Motor neuron (in vitro differentiated cells): ENCODE results near the gene DNAH5. TPM values are rescaled to one million over a fixed set of nuclear protein-coding genes. Genes with fewer than 3 reads are reported as not detected.

Source experiments
- ATAC-seq, 8 experiments: fragments of 200-7000 bp; cut with Tn5 transposase; replicated peaks in 6 of 8; 2 replicates each; pipeline ENCODE4 v1.8.0; 2021; ENCODE audit warnings: mild to moderate bottlenecking in 8 of 8, moderate library complexity in 8 of 8
- H3K27ac ChIP-seq, 2 donors: fragments of 250-450 bp; sonication (Bioruptor Pico); 2 replicates each; pipeline ENCODE4 v1.9.0; 2021; ENCODE audit warnings: antibody characterized with exemption in 2 of 2, mild to moderate bottlenecking in 2 of 2, moderate library complexity in 1 of 2
- H3K4me1 ChIP-seq, 2 donors: fragments of 250-450 bp; sonication (Bioruptor Pico); replicated peaks in 1 of 2; 2 replicates each; pipeline ENCODE4 v1.6.1; 2021; ENCODE audit warnings: antibody characterized with exemption in 2 of 2, mild to moderate bottlenecking in 2 of 2, moderate library complexity in 1 of 2
- H3K4me3 ChIP-seq, 5 donors: fragments of 250-450 bp; sonication (Bioruptor Pico); 2 replicates each; pipeline ENCODE4 v1.9.0; 2021; ENCODE audit warnings: antibody characterized with exemption in 5 of 5, mild to moderate bottlenecking in 5 of 5, moderate library complexity in 4 of 5
- WGBS, 10 experiments: fragments of 450-650 bp; shearing (Covaris generic); methylation state at CpG; one replicate each; pipeline ENCODE4 v1.0.0; 2022; 5-methylcytosine and 5-hydroxymethylcytosine counted together
- in situ Hi-C, 9 experiments: fragments of 400-800 bp; cut with MboI; loops; one replicate each; pipeline ENCODE4 v1.15.0; 2021; ENCODE audit warnings: low sequenced_read_pairs in 9 of 9, low pct_unique_long_range_greater_than_20kb in 2 of 9; ENCODE audit not compliant: unreplicated experiment in 9 of 9
- total RNA-seq, 8 experiments: library from RNA; unstranded; fragments of 300-600 nt; gene quantifications; 2 replicates each; pipeline versions ENCODE4 v1.2.3 to v1.2.4, GENCODE V29; 2022

The DNAH5 gene
- total RNA-seq, 8 experiments from 2014 or later = 0.09 to 5.6 (median 0.31) TPM; not detected in 1

DNA sequence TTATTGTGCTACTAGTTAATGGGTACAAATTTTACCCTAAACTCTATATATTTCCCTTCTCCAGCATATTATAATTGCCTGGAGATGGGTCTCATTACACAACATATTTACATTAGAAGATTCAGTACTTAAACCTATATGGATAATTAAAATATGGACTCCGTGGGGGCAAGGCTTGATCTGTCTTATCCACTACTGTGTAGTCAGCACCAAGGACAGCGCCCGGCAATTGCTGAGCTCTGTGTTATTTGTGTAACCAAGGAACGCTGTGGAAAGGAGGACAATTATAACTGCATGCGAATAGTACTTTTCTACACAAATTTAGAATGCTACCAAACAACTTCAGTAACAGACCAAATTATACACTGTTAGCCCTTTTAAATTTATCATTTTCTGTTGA is 77.7 kb downstream of the DNAH5 start:
- H3K4me1 ChIP-seq = peaks cover 4 to 6% of the 10 kb centered on the region in 2 donors
- no peak overlapping the region for H3K27ac ChIP-seq
- in situ Hi-C loops = no loop called here
- WGBS, 10 experiments = 20 to 72% (median 34%) methylated on average over 1 to 5 of the region's 5 CpGs; no CpG with 5 or more reads in 2 of the 10 experiments
- H3K4me3 ChIP-seq = no peak overlapping the region
- peak in 4 of 8 experiments; percentile 54 to 78 (median 58) for ATAC-seq

DNA sequence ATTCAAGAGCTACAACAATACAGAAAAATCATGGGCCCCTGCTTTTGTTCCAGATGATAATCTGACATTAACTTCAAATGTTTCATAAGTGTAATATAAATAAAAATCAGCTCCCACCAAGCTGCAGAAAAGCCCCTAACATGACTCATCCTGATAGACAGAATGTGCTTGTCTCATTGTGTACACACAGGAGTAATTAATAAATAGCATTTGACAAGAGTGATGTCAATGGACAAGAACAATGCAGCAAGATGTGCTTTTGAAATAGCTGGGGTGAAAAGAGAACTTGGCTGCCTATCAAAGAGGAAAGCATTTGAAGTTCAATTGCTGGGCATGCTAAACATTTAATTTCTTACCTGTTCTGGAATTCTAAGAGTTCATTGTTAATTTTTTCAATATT is 79.2 kb downstream of the DNAH5 start:
- in situ Hi-C loops = no loop called here
- H3K4me1 ChIP-seq = peaks cover 4 to 7% of the 10 kb centered on the region in 2 donors
- H3K4me3 ChIP-seq = no peak overlapping the region
- no peak overlapping the region for H3K27ac ChIP-seq
- ATAC-seq = peak in 5 of 8 experiments; percentile 79 to 95 (median 81)

DNA sequence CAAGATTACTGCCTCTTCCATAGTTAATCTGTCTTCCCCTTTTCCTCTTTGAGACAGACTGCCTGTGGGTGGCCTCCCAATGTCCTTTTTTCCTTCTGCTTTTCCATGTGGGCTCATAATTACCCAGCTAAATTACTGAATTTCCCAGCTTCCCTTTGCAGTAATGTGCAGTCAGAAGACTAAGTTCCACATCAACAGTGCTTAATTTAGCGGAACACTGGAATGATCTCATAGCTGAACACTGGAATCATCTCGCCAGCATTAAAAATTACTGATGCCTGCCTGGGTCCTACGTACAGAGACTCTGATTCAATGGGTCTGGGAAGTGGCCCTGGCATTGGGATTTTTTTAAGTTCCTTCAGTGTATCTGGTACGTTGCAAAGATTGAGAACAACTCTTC is 84.3 kb downstream of the DNAH5 start:
- WGBS, 10 experiments = 0 to 88% (median 55%) methylated on average over 1 to 4 of the region's 4 CpGs; no CpG with 5 or more reads in 3 of the 10 experiments
- ATAC-seq = peak in 5 of 8 experiments; percentile 85 to 93 (median 87)
- peak overlapping the region; percentile 32 to 73 for H3K27ac ChIP-seq
- H3K4me3 ChIP-seq = peak overlapping the region in 2 of 5 donors; percentile 14 to 26
- peaks cover 13 to 15% of the 10 kb centered on the region in 2 donors for H3K4me1 ChIP-seq
- in situ Hi-C loops = no loop called here

DNA sequence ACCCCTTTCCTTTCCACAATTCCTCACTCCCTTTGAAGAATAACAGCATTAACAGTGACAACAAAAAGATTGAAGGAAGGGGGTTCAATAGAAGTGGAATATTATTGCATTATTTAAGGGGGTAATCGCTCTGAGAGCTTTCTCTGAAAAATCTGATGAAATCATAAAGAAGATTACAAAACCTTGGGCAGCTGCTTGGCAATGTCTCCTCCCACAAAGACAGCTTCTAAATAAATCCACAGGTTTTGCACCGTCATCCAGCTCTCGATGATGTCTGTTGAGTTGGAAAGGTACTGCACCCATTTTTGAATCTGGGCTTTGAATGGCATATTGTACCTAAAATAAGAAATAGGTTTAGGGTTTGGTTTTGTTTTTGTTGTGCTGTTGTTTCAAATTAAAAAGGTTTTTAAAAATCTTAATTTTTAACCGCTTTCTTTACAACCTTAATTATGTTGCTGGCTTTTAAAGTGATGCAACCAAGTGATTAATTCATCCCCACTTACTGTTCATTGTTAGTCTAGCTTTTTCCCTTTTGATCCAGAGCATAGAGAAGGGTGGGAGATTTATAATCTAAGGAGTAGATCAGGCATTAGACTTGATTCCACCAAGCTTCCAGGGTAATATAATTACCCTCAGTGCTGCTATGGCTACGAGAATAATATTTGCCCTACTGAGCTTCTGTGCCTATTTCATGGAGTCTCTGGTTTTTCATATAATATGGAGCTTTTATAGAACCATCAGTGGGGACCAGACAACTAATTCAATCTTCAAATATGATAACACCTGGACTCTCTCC is 85.0 kb downstream of the DNAH5 start:
- 22 to 70% (median 52%) methylated on average over 1 to 5 of the region's 5 CpGs for whole genome bisulfite sequencing, 10 experiments
- in situ Hi-C loops = no loop called here
- Histone ChIP-seq H3K27ac (peak overlapping the region; percentile 32 to 73), H3K4me3 (peak overlapping the region in 1 of 5 donors; percentile 9), H3K4me1 (peaks cover 11 to 15% of the 10 kb centered on the region in 2 donors)
- peak in 5 of 8 experiments; percentile 61 to 84 (median 78) for ATAC-seq

DNA sequence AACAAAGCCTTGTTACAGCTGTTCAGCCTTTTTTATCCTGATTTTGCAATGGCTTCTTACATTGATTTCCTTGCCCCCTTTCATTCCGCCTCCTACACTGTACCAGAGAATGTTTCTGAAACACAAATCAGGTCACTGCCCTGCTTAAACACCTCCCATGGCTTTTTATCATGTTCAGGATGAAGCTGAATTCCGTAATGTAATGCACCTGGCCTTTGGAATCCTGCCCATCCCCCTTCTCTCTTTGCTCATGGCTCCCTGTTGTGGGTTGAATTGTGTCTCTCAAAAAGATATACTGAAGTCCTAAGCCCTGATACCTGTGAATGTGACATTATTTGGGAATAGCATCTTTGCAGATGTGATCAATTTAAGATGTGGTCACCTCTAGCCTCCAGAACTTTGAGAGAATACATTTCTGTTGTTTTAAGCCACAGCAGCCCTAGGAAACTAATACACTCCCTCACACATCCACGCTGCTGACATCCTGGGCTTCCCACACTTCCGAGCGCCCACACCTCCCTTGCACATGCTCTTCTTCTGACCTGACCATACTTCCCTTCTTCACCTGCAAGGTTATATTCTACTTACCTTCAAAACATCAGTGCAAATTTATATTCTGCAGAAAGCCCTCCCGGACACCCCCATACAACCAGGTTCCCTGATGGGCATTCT is 101.2 kb downstream of the DNAH5 start:
- H3K27ac ChIP-seq = no peak overlapping the region
- in situ Hi-C loops = no loop called here

DNA sequence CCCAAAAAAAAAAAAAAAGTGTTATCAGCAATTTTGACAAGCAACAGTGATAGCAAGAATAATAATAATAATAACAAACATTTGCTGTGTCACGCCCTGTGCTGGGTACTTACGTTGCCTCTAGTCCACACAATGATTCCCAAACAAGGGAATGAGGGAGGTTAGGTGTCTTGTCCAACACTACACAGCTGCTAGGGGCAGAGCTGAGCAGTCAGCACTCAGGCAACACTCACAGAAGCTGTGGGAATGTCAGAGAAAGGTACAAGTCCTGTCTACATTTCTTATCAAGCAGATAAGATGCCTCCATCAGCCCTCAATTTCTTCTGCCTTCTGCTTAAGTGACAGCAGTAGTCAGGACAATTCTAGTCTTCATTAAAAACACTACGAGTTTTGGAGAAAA is 111.0 kb downstream of the DNAH5 start:
- Histone ChIP-seq H3K27ac (no peak overlapping the region), H3K4me1 (no peaks in the 10 kb centered on the region), H3K4me3 (no peak overlapping the region)
- peak in 1 of 8 experiments; percentile 22 for ATAC-seq
- WGBS, 10 experiments = 0 to 92% (median 53%) methylated on average over 1 to 3 of the region's 3 CpGs; no CpG with 5 or more reads in 1 of the 10 experiments
- in situ Hi-C loops = no loop called here

More for the DNA sequence above, 101.2 kb downstream of the DNAH5 start:
- H3K4me3 ChIP-seq = no peak overlapping the region
- ATAC-seq = no peak
- 10 to 100% (median 83%) methylated on average over 1 to 5 of the region's 6 CpGs for WGBS, 10 experiments
- H3K4me1 ChIP-seq = peaks cover 0 to 7% of the 10 kb centered on the region in 2 donors

DNA sequence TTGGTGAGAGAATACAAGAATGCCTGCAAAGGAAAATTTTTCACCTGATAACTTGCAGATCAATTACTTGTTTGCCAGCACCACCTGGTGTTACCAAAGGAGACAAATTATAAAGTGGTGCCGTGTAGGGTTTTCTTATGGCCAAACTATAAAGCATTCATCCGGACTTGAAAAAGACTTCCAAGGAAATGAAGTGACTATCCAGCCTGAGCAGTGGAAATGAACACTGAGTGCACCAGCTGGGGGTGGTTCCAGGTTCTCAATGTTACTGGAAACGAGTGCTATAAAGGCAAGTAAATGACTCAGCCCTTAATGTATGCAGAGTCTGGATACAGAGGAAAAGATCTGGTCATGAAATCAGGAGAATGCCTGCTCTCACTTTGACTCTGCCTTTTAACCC is 113.1 kb downstream of the DNAH5 start:
- Histone ChIP-seq H3K4me3 (no peak overlapping the region), H3K4me1 (no peaks in the 10 kb centered on the region), H3K27ac (no peak overlapping the region)
- WGBS, 10 experiments = 0 to 67% (median 31%) methylated on average over 1 to 3 of the region's 3 CpGs; no CpG with 5 or more reads in 2 of the 10 experiments
- peak; percentile 29 to 99 (median 92) for ATAC-seq
- in situ Hi-C loops = no loop called here

DNA sequence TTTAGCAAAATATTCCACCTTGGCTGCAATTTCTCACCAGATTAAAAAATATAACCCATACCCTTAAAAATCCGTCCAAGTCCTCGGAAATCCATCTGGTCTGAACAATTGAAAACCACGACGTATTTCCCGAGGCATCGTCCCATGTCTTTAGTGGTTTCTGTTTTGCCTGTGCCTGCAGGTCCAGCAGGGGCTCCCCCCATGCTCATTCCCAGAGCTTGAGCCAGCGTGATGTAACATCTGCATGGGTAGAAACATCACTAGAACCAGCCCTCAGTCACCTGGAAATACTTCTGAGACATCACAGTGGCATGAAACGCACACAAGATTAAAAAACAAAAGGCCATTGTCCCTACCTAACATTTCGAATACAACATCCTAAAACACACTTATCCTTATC is 114.0 kb downstream of the DNAH5 start:
- Histone ChIP-seq H3K4me1 (no peaks in the 10 kb centered on the region), H3K27ac (no peak overlapping the region), H3K4me3 (no peak overlapping the region)
- ATAC-seq = no peak
- in situ Hi-C loops = no loop called here
- WGBS, 10 experiments = 0 to 97% (median 76%) methylated on average over 4 to 9 of the region's 9 CpGs; no CpG with 5 or more reads in 1 of the 10 experiments

DNA sequence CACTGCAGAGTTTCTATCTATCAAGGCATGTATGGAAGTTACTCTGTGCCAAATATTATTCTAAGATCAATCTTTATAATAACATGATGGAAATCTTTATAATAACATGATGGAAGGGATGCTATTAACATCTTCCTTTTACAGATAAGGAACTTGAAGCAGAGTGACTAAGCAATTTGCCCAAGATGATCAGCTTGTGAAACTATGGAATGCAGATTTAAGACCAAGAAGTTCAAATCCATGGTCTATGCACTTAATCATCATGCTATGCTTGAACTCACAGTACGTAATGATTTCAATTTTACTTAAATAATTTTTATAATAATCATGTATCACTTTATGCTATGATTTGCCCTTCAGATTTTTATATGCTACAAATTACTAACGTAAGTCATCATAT is 123.1 kb downstream of the DNAH5 start:
- no peak for ATAC-seq

DNA sequence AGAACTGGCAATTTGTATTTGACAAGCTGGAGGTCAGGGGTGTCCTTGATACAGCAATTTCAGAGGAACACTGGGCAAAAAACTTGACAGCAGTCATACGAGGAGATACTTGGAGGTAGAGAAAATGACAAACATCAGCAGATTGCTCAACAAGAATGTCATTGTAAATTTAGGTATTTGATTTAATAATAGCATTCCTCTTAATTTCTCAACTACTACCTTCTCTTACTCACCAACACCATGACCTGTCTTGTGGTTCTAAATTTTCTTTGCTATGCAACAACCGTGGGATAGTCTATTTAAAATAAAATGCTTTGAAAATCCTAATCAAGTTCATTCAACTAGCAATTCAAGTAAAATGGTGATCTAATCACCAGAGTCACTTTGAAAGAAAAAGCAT is 128.4 kb downstream of the DNAH5 start:
- Histone ChIP-seq H3K27ac (no peak overlapping the region), H3K4me1 (no peaks in the 10 kb centered on the region), H3K4me3 (no peak overlapping the region)
- in situ Hi-C loops = no loop called here
- no peak for ATAC-seq
- 17 to 100% (median 67%) methylated on average over 1 to 2 of the region's 2 CpGs for WGBS, 10 experiments

More for the DNA sequence above, 123.1 kb downstream of the DNAH5 start:
- WGBS, 10 experiments = 13 to 100% (median 90%) methylated on average over 1 to 2 of the region's 2 CpGs
- in situ Hi-C loops = no loop called here
- Histone ChIP-seq H3K27ac (no peak overlapping the region), H3K4me3 (no peak overlapping the region), H3K4me1 (no peaks in the 10 kb centered on the region)

DNA sequence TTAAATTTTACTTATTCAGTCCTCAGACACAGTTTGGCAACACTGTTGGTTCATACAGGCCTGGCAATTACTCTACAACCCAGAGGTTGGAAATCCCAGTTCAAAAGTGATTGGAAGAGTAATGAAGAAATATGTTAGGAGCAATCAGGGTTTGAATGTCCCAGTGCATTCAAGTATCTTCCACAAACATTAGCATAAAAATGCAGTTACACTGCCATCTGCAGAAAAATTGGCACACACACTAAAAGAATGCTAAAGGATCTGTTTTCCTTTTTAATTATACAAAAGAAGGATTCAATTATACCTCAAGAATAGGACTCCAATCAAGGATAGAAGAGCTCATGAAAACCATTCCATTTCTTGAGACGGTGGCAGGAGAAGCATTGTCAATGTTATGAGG is 130.2 kb downstream of the DNAH5 start:
- ATAC-seq = peak in 2 of 8 experiments; percentile 31 to 57
- H3K4me3 ChIP-seq = no peak overlapping the region
- in situ Hi-C loops = no loop called here
- WGBS, 10 experiments = 0 to 71% (median 14%) methylated on average over 1 of the region's 1 CpG; no CpG with 5 or more reads in 6 of the 10 experiments
- H3K4me1 ChIP-seq = no peaks in the 10 kb centered on the region
- H3K27ac ChIP-seq = no peak overlapping the region

DNA sequence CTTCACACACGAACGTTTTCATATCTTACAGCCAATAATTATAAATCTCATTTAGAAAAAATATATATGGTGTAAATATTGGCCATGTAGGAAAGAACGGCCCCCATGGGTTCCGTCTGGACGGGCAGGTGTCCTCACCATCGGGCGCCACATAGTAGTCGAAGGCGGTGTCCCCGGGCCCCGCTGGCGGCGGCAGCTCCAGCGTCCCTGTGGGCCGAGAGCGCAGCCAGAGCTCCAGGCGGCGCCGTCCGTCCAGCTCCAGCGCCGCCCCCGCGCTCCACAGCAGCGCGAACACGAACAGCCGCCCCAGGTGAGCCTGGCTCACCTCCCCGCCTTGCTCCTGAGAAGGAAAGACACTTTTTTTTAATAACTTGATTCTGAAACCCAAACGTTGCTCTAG is 134.6 kb downstream of the DNAH5 start:
- Histone ChIP-seq H3K4me1 (peaks cover 0 to 2% of the 10 kb centered on the region in 2 donors), H3K4me3 (no peak overlapping the region), H3K27ac (no peak overlapping the region)
- WGBS, 10 experiments = 44 to 94% (median 83%) methylated on average over 2 to 12 of the region's 30 CpGs; no CpG with 5 or more reads in 1 of the 10 experiments
- ATAC-seq = no peak
- in situ Hi-C loops = no loop called here

DNA sequence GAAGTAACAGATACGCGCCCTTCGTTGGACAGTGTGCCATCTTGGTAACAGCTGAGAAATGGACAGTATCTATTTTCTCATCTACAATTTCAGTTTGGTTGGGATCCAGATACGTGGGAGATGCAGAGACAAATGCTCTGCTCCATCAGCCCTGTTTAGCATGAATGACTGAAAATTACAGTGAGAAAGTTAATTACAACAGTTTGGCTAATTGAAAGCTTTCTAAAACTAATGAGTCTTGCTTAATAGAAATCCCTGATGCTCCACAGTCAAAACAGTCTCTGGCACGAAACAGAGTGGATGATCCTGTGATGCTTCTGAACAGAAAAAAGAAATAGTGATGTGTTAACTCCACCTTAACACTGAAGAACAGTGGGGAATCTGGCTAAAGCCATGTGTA is 140.2 kb downstream of the DNAH5 start:
- H3K27ac ChIP-seq = no peak overlapping the region
- in situ Hi-C loops = no loop called here
- no peak overlapping the region for H3K4me3 ChIP-seq
- WGBS, 10 experiments = 40 to 100% (median 74%) methylated on average over 1 to 5 of the region's 5 CpGs; no CpG with 5 or more reads in 2 of the 10 experiments
- H3K4me1 ChIP-seq = peaks cover 0 to 3% of the 10 kb centered on the region in 2 donors
- no peak for ATAC-seq
